ENCODE measurements around the gene MRPS23.
A peak's percentile ranks its signal among the peaks of the same experiment; 100 is the strongest.

The MRPS23 gene

GRCh38 chr17:57877803-57878377, 28.0 kb upstream of the MRPS23 start:
- no peak for DNase-seq

DNA sequence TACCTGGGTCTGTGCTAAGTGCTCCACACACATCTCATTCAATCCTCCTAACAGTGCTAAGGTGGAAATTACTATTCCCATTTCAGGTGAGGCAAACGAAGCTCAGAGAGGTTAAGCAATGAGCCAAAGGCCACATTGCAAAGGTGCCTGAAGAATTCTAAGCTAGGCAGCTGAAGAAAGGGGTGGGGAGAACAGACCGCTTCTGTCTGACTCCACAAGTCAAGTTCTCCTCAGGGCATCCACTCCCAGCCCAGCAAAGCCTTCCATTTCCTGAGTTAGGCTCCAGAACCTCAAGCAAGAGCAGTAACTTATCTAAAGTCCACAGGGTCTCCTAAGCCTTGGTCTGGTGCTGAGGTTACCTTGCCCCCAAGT, 27.0 kb upstream of the MRPS23 start:
- no peak for DNase-seq

DNA sequence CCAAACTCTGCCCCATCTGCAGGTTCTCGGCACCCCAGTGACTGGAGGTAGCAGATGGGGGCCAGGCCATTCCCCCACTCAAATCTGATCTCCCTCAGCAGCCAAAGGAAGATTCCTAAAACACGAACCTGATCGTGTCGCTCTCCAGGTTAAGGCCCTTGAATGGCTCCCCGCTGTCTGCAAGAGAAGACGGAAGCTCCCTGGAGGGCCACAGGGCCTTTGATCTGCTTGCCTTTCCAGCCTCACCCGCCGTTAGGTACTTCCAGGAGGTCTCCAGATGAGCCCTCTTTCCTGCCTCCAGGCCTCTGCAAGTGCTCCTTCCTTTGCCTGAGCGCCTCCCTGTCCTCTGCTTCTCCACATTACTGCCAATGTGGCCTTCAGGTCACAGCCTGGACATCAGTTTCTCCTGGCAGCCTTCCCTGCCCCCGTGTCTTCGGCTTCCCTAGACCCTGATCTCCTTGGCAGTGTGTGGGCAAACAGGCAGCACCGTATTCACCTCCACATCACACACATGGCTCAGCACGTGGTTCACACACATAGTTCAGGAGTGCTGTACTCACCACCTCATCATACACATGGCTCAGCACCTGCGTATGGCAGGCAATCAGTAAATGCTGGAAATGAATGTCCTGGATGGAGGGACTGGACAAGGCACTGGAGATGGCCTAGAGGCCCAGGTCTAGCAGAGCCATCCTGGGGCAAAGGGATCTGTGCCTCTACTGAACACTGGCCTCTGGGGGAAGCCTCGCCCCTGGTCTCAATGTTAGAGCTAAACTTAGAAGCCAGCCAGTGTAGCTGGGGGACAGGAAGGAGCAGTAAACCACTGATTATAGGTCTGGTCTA, 26.4 kb upstream of the MRPS23 start:
- no peak for DNase-seq

- no peak for DNase-seq
Measured at GRCh38 chr17:57875290-57876022, 25.6 kb upstream of the MRPS23 start.

- DNase-seq, result peak; percentile 29
Measured at GRCh38 chr17:57874434-57875289, 24.8 kb upstream of the MRPS23 start.

DNA sequence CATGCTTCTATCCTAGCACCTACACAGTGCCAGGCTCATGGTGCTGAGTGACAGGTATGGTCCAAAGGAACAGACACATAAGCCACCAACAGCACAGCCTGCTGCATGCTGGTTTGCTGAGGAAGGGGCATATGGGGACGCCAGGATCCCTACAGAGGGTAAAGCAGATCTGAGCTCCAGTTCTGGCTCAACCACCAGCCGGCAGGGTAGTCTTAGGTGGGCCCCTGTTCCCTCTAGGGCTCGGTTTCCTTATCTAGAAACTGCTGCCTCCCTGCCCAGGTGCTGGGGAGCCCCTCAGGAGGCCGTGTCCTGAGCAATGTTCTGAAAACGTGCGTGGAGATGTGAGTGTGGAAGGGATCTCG, 24.2 kb upstream of the MRPS23 start:
- DNase-seq, result no peak

- DNase-seq, result no peak
Measured at GRCh38 chr17:57873261-57874057, 23.6 kb upstream of the MRPS23 start.

GRCh38 chr17:57872536-57872935, 22.7 kb upstream of the MRPS23 start:
- DNase-seq, result no peak

- no peak for DNase-seq
Measured at GRCh38 chr17:57871863-57872262, 22.0 kb upstream of the MRPS23 start.

GRCh38 chr17:57871155-57871554, 21.3 kb upstream of the MRPS23 start:
- no peak for DNase-seq

DNA sequence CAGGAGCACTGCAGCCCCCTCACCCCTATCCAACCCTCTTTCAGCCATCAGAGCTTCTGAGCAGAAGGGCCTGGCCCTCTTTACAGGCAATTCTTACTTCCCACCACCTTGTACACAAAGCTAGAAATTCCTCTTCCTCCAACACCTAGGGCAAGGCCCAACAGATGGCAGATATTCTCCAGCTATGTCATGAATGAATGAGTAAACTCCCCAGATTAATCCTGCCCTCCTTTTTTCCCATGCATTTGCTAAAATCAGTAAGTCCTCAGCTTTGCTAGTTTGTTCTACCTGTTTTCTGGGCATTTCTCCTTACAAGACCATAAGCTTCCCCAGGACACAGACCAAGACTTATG, 20.4 kb upstream of the MRPS23 start:
- DNase-seq, result no peak

DNA sequence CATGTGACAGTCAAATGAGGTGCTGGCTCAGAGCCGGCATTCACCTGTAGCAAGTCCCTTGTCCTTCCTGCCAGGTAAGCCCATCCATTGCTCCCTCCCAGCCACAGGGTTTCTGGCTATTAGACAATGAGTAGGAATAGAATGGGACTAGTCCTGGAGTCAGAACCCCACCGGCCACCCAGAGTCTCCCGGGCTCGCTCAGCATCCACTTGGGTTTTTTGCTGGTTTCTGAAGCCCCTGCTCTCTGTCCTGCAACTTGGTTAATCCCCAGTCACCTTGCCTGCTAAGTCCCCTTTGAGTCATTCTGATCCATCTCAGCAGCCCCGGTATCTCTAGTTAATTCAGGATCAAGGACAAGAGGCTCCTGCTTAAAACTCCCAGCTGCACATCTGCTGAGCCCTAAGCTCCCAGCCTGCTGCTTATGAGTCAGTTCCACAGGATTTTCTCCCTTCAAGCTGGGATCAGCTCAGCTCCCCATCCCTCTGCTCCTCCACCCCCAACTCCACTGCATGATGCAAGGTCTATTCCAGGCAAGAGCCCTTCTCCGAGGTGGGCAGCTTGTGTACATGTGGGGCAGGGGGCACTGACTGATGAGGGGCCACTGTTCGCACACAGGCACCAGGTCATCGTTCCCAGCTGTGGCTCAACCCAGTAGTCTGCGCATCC, 19.9 kb upstream of the MRPS23 start:
- DNase-seq, result no peak

GRCh38 chr17:57868910-57869616, 19.2 kb upstream of the MRPS23 start:
- DNase-seq, result no peak

DNA sequence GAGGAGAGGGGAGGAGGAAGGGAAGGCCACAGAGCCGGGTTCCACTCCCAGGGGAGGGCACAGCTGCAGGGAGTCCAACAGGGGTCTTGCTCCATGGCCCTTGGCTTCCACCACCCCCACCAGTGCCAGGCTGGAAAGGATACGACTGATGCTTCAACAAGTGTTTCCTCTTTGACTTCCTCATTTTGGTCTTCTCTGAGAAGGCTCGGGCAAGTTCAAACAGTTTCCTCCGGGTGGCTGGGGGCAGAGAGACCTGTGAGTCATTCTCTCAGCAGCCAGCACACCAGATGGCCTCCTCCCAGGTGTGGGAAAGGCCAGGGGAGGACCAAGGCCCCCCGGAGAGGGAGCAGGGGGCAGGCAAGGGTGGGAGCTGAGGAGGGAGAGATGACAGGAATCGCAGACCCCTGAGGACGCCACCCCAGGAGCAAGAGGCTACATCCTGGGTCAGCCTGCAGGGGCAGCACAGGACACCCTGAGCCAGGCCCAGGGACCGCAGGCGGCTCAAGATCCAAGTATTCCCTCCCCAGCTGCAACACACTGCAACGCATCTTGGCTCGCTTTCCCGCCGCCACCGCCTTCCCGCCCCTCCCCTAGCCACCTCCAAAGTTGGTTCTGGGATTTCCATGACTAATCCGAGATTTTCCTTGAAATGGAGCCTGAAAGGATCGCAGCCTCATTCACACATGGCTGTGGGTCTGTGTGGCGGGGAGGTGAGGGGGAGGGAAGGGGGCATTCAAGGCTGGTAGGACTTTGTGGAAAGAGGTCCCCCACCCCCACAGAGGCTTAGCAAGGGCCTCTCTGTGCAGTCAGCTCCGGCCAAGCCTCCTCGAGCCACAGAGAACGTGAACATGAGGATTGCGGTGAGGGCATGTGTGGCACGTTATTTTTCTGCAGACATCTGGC, 18.4 kb upstream of the MRPS23 start:
- DNase-seq, result no peak

DNA sequence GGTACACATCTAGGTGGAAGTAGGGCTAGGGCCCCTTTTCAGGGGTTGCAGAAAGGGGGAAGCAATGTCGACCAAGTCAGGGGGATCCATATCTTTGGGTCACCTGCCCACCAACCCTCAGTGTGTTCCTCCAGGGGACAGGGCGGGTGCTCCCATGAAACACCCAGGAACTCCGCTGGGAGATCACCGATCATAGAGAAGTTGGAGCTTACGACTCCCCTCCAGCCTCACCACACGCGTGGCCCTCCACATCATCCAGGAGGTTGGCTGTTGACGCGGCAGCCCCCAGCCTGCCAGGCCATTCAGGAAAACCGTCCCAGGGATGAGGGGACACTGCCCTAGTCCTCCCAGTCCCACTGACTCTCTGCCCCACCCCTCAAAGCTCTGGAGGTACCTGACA, 17.3 kb upstream of the MRPS23 start:
- no peak for DNase-seq

- no peak for DNase-seq
Measured at GRCh38 chr17:57866723-57867122, 16.9 kb upstream of the MRPS23 start.

GRCh38 chr17:57866319-57866718, 16.5 kb upstream of the MRPS23 start:
- no peak for DNase-seq

GRCh38 chr17:57864273-57864672, 14.4 kb upstream of the MRPS23 start:
- DNase-seq, result no peak

- no peak for DNase-seq
Measured at GRCh38 chr17:57862694-57863667, 13.1 kb upstream of the MRPS23 start.
